HCT116 (cell line): ENCODE data around the gene ZCWPW2. TPM values are rescaled to one million over a fixed set of nuclear protein-coding genes. Genes with fewer than 3 reads are reported as not detected.

Source experiments
- ATAC-seq: fragments of 200-7000 bp; cut with Tn5 transposase; 2 replicates; pipeline ENCODE4 v1.9.1; 2020; ENCODE audit warnings: mild to moderate bottlenecking, moderate library complexity
- BruUV-seq: library from RNA; stranded (reverse); fragments of 400-500 nt; replicated peaks from 2 replicates; lab custom pipeline; 2021; lab: Mats Ljungman, UMichigan
- CTCF ChIA-PET: fragments of 300-600 bp; sonication (Branson Sonifier 250); formaldehyde crosslinking; loops from one replicate; lab custom pipeline; 2021; ENCODE audit warnings: antibody characterized with exemption; lab: Charles Lee
- POLR2A ChIA-PET: fragments of 300-600, 350-600 bp; sonication (Branson Sonifier 250); formaldehyde crosslinking; loops from one replicate; lab custom pipeline; 2021; ENCODE audit warnings: antibody characterized with exemption; lab: Charles Lee
- RAD21 ChIA-PET, 2 experiments: fragments of 300-600 bp; sonication (Branson Sonifier 250); formaldehyde crosslinking; loops; one replicate each; lab custom pipeline; 2023; ENCODE audit warnings: low total read pairs in 2 of 2; ENCODE audit not compliant: uncharacterized antibody in 2 of 2, unreplicated experiment in 2 of 2, low non-redundant PET in 1 of 2; lab: Charles Lee
- DNase-seq: peaks from one replicate; pipeline ENCODE4 v3.0.0-alpha.2; 2010; ENCODE audit warnings: low read depth, low spot score
- H2AFZ ChIP-seq: fragments of 200-600 bp; shearing (Covaris generic), sonication (generic); 2 replicates; pipeline ENCODE4 v1.6.1; 2017; ENCODE audit warnings: low read depth, mixed run types, mixed read lengths, antibody characterized with exemption, low read length; ENCODE audit not compliant: poor library complexity, severe bottlenecking
- H3K27ac ChIP-seq: 2 replicates; pipeline ENCODE4 v1.5.1; 2012; ENCODE audit warnings: low read depth, low read length
- H3K27me3 ChIP-seq: fragments of 200-600 bp; sonication (generic); 2 replicates; pipeline ENCODE4 v1.6.1; 2016; ENCODE audit warnings: mixed run types, low read length, mixed read lengths; ENCODE audit not compliant: insufficient read depth
- H3K36me3 ChIP-seq, 2 experiments: fragments of 200-500 bp in 1 of 2; fragments of 200-600 bp in 1 of 2; sonication (Bioruptor generic) in 1 of 2; sonication (generic) in 1 of 2; 2 replicates each; pipeline versions ENCODE4 v1.5.1 to v1.6.1; 2014 to 2016; ENCODE audit warnings: low read length in 2 of 2, inconsistent platforms in 1 of 2, mixed read lengths in 1 of 2, mixed run types in 1 of 2; ENCODE audit not compliant: insufficient read depth in 2 of 2, control insufficient read depth in 1 of 2
- H3K4me1 ChIP-seq, 2 experiments: fragments of 200-600 bp in 1 of 2; sonication (generic) in 1 of 2; 2 replicates each; pipeline versions ENCODE4 v1.5.1 to v1.6.1; 2012 to 2017; ENCODE audit warnings: low read length in 2 of 2, inconsistent platforms in 1 of 2, mild to moderate bottlenecking in 1 of 2, mixed read lengths in 1 of 2, mixed run types in 1 of 2, moderate library complexity in 1 of 2; ENCODE audit not compliant: insufficient read depth in 2 of 2, control insufficient read depth in 1 of 2
- H3K4me2 ChIP-seq: fragments of 200-600 bp; sonication (generic); 2 replicates; pipeline ENCODE4 v1.6.1; 2017; ENCODE audit warnings: mixed run types, low read length, mixed read lengths
- H3K4me3 ChIP-seq, 2 experiments: fragments of 200-600 bp in 1 of 2; sonication (generic) in 1 of 2; replicated peaks in 1 of 2; 2 replicates each; pipeline ENCODE4 v1.5.1; 2011 to 2016; ENCODE audit warnings: low read length in 2 of 2, control low read depth in 1 of 2, low read depth in 1 of 2, mild to moderate bottlenecking in 1 of 2, mixed read lengths in 1 of 2, mixed run types in 1 of 2
- H3K79me2 ChIP-seq: fragments of 200-600 bp; sonication (generic); 2 replicates; pipeline ENCODE4 v1.6.1; 2017; ENCODE audit warnings: mild to moderate bottlenecking, mixed run types, low read length, moderate library complexity, mixed read lengths; ENCODE audit not compliant: insufficient read depth
- H3K9ac ChIP-seq: fragments of 200-600 bp; sonication (generic); 2 replicates; pipeline ENCODE4 v1.6.1; 2016; ENCODE audit warnings: low read length, mixed read lengths
- H3K9me2 ChIP-seq: fragments of 200-600 bp; sonication (generic), shearing (Covaris generic); 2 replicates; pipeline ENCODE4 v1.6.1; 2017; ENCODE audit warnings: mixed run types, mild to moderate bottlenecking, moderate library complexity; ENCODE audit not compliant: insufficient read depth
- H3K9me3 ChIP-seq, 2 experiments: fragments of 200-500 bp in 1 of 2; fragments of 200-600 bp in 1 of 2; sonication (Bioruptor generic) in 1 of 2; sonication (generic) in 1 of 2; 2 replicates each; pipeline ENCODE4 v1.6.1; 2014 to 2017; ENCODE audit warnings: low read length in 2 of 2, mixed read lengths in 2 of 2, inconsistent platforms in 1 of 2, low read depth in 1 of 2, mild to moderate bottlenecking in 1 of 2, mixed run types in 1 of 2, moderate library complexity in 1 of 2; ENCODE audit not compliant: control insufficient read depth in 1 of 2, insufficient read depth in 1 of 2
- H4K20me1 ChIP-seq: fragments of 200-600 bp; sonication (generic), shearing (Covaris generic); 2 replicates; pipeline ENCODE4 v1.6.1; 2017; ENCODE audit warnings: mixed run types, mild to moderate bottlenecking, moderate library complexity; ENCODE audit not compliant: insufficient read depth
- CBX3 ChIP-seq: IDR thresholded peaks from 2 replicates; pipeline ENCODE4 v1.6.1; 2012; ENCODE audit warnings: low read depth
- EZH2 ChIP-seq: fragments of 200-600 bp; sonication (generic); IDR thresholded peaks from 2 replicates; pipeline ENCODE4 v1.6.1; 2017; ENCODE audit warnings: antibody characterized with exemption, mixed run types
- EZH2phosphoT487 ChIP-seq: fragments of 200-600 bp; IDR thresholded peaks from 2 replicates; pipeline ENCODE4 v1.6.1; 2018; ENCODE audit warnings: antibody characterized with exemption, borderline replicate concordance
- FOSL1 ChIP-seq: IDR thresholded peaks from 2 replicates; pipeline ENCODE4 v1.6.1; 2012; ENCODE audit warnings: low read depth
- JUND ChIP-seq: IDR thresholded peaks from 2 replicates; pipeline ENCODE4 v1.6.1; 2012
- POLR2A ChIP-seq: IDR thresholded peaks from 2 replicates; pipeline ENCODE4 v1.7.0; 2011; ENCODE audit warnings: borderline replicate concordance; ENCODE audit not compliant: insufficient read depth, insufficient read length; ENCODE audit errors: extremely low read depth
- POLR2AphosphoS5 ChIP-seq: IDR thresholded peaks from 2 replicates; pipeline ENCODE4 v1.6.1; 2011; ENCODE audit warnings: mild to moderate bottlenecking, low read depth, low read length, moderate library complexity
- SIN3A ChIP-seq: IDR thresholded peaks from 2 replicates; pipeline ENCODE4 v1.6.1; 2012; ENCODE audit warnings: low read depth
- SP1 ChIP-seq: IDR thresholded peaks from 2 replicates; pipeline ENCODE4 v1.6.1; 2012; ENCODE audit warnings: low read depth
- YY1 ChIP-seq: IDR thresholded peaks from 2 replicates; pipeline ENCODE4 v1.6.1; 2011; ENCODE audit warnings: low read length, low read depth, moderate library complexity, mild to moderate bottlenecking; ENCODE audit not compliant: insufficient replicate concordance; ENCODE audit errors: extremely low read depth
- ZFX ChIP-seq: fragments of 450-650 bp; IDR thresholded peaks from 2 replicates; pipeline ENCODE4 v1.6.1; 2017
- ZNF274 ChIP-seq: fragments of 200-500 bp; sonication (Bioruptor generic); IDR thresholded peaks from 2 replicates; pipeline ENCODE4 v1.6.1; 2014; ENCODE audit warnings: mild to moderate bottlenecking, low read depth, low read length, inconsistent platforms
- intact Hi-C: fragments of 100-400 bp; cut with micrococcal nuclease; formaldehyde crosslinking; loops from 2 replicates; pipeline ENCODE4 v1.10.0; 2022
- total RNA-seq: library from RNA; stranded (reverse); gene quantifications from one replicate; pipeline ENCODE4 v1.2.1, GENCODE V29; 2021; ENCODE audit not compliant: unreplicated experiment
- TF ChIP-seq, protein P1 (sequence below): IDR thresholded peaks from 2 replicates; pipeline ENCODE4 v1.6.1; 2012
- TF ChIP-seq, protein P2 (sequence below): IDR thresholded peaks from 2 replicates; pipeline ENCODE4 v1.6.1; 2012
- TF ChIP-seq, protein P3 (sequence below): IDR thresholded peaks from 2 replicates; pipeline ENCODE4 v1.6.1; 2012; ENCODE audit warnings: low read depth
- TF ChIP-seq, protein P4 (sequence below): IDR thresholded peaks from 2 replicates; pipeline ENCODE4 v1.6.1; 2011; ENCODE audit warnings: mild to moderate bottlenecking, low read length, moderate library complexity; ENCODE audit not compliant: insufficient replicate concordance; ENCODE audit errors: extremely low read depth

Gene ZCWPW2
- total RNA-seq, 1 experiment from 2014 or later = 1.1 TPM

DNA sequence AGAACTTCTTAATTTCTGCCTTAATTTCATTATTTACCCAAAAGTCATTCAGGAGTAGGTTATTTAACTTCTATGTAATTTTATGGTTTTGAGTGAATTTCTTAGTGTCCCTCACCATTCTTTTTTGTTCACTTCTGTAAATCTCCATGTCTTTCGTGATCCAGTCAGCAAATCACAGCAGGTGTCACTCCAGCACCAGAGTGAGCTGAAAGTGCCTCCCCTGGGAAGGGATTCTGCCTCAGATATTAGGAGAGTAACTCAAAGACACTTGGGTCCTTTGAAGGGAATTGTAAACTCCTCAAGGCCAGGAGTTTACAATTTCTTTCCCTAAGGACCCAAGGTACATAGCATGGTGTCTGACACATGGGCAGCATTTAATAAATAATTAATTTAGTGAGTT lies 207.7 kb downstream of the ZCWPW2 start:
- H3K4me3 ChIP-seq = no peak overlapping the region
- no peaks in the 10 kb centered on the region for H4K20me1 ChIP-seq
- TF ChIP-seq FOSL1 (no peak), POLR2A (no peak), POLR2AphosphoS5 (no peak), JUND (no peak), EZH2 (no peak), SP1 (no peak), CBX3 (no peak), ZFX (no peak), YY1 (no peak), SIN3A (no peak), EZH2phosphoT487 (no peak), ZNF274 (no peak)
- TF ChIP-seq, protein P1, sequence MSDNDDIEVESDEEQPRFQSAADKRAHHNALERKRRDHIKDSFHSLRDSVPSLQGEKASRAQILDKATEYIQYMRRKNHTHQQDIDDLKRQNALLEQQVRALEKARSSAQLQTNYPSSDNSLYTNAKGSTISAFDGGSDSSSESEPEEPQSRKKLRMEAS = no peak
- TF ChIP-seq, protein P2, sequence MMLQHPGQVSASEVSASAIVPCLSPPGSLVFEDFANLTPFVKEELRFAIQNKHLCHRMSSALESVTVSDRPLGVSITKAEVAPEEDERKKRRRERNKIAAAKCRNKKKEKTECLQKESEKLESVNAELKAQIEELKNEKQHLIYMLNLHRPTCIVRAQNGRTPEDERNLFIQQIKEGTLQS = no peak
- TF ChIP-seq, protein P3, sequence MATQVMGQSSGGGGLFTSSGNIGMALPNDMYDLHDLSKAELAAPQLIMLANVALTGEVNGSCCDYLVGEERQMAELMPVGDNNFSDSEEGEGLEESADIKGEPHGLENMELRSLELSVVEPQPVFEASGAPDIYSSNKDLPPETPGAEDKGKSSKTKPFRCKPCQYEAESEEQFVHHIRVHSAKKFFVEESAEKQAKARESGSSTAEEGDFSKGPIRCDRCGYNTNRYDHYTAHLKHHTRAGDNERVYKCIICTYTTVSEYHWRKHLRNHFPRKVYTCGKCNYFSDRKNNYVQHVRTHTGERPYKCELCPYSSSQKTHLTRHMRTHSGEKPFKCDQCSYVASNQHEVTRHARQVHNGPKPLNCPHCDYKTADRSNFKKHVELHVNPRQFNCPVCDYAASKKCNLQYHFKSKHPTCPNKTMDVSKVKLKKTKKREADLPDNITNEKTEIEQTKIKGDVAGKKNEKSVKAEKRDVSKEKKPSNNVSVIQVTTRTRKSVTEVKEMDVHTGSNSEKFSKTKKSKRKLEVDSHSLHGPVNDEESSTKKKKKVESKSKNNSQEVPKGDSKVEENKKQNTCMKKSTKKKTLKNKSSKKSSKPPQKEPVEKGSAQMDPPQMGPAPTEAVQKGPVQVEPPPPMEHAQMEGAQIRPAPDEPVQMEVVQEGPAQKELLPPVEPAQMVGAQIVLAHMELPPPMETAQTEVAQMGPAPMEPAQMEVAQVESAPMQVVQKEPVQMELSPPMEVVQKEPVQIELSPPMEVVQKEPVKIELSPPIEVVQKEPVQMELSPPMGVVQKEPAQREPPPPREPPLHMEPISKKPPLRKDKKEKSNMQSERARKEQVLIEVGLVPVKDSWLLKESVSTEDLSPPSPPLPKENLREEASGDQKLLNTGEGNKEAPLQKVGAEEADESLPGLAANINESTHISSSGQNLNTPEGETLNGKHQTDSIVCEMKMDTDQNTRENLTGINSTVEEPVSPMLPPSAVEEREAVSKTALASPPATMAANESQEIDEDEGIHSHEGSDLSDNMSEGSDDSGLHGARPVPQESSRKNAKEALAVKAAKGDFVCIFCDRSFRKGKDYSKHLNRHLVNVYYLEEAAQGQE = no peak
- TF ChIP-seq, protein P4, sequence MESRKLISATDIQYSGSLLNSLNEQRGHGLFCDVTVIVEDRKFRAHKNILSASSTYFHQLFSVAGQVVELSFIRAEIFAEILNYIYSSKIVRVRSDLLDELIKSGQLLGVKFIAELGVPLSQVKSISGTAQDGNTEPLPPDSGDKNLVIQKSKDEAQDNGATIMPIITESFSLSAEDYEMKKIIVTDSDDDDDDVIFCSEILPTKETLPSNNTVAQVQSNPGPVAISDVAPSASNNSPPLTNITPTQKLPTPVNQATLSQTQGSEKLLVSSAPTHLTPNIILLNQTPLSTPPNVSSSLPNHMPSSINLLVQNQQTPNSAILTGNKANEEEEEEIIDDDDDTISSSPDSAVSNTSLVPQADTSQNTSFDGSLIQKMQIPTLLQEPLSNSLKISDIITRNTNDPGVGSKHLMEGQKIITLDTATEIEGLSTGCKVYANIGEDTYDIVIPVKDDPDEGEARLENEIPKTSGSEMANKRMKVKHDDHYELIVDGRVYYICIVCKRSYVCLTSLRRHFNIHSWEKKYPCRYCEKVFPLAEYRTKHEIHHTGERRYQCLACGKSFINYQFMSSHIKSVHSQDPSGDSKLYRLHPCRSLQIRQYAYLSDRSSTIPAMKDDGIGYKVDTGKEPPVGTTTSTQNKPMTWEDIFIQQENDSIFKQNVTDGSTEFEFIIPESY = no peak
- CTCF ChIA-PET = no interaction called here
- H3K9me3 ChIP-seq = no peaks in the 10 kb centered on the region
- ATAC-seq (no peak), DNase-seq (no peak)
- H3K4me1 ChIP-seq = no peaks in the 10 kb centered on the region
- H3K9ac ChIP-seq = no peak overlapping the region
- no peak overlapping the region for H3K27ac ChIP-seq
- no peaks in the 10 kb centered on the region for H3K36me3 ChIP-seq
- no peak overlapping the region for H2AFZ ChIP-seq
- no TSS peak for BruUV-seq
- H3K27me3 ChIP-seq = peaks cover 4% of the 10 kb centered on the region; the same call in 1 of the 2 replicates
- POLR2A ChIA-PET = no interaction called here
- no peaks in the 10 kb centered on the region for H3K79me2 ChIP-seq
- intact Hi-C loops = no loop called here
- no peak overlapping the region for H3K4me2 ChIP-seq
- RAD21 ChIA-PET = no interaction called here
- no peaks in the 10 kb centered on the region for H3K9me2 ChIP-seq
